GM21619 (cell line): ENCODE measurements around the gene SERP1.
"Not testable (repeated sequence)": the region's sequence is repeated elsewhere in the genome, so short reads cannot be mapped to it uniquely, and the experiment has no call there.

ENCODE experiments used
- ATAC-seq: cut with Tn5 transposase; IDR thresholded peaks from one replicate; pipeline ENCODE4 v1.9.1; 2021; ENCODE audit not compliant: unreplicated experiment

Gene SERP1

DNA sequence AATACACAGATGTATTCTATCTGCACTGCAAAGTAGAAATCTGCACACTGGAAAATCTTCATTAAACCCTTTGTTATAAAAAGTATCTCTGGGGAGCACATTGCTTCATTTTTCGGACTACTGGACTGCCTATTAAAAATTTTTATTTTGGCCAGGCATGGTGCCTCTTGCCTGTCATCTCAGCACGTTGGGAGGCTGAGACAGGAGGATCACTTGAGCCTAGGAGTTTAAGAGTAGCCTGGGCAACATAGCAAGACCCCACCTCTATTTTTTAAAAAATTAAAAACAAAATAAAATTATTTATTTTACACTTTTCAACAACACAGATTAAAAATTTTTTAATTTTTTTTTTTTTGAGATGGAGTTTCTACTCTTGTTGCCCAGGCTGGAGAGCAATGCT, 6.0 kb downstream of the SERP1 start:
- no peak for ATAC-seq

DNA sequence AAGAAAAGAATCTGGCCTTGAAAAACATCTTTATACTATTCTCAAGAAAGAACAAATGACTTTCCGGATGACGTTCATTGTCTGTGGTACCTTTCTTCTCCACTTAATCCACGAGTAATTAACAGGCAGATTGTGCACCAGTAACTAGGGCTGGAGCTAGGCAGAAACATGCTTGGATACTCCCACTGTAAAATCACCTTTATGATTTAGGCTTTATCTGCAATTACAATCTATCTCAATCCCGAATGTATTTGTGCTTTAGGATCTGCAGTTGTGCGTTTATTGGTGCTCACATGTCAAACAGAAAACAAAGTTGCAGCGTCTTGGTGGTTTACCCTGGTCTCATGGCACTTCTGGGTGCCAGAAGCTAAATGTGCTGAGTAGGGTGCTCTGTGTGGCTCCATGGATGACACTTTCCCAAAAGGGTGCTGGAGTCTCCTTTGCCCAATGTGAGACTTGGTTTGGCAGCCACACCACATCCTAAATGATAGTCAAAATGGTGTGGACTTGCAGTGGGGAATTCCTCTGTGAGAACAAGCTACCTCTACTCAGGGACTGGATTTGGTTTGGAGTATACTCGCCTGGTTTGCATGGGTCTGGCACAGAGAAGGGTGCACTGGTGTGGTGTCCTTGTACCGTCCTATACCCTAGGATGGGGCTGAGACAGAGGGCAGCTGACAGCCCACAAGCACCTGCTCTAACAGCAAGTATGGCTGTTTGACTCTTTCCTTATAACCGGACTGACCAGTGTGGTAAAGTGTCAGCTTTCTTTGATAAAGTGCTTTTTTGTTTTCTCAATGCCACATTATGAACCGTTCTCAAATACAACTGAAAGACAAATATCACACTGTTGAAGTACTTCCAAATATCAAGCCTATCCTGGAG, 7.7 kb downstream of the SERP1 start:
- ATAC-seq, result no peak

DNA sequence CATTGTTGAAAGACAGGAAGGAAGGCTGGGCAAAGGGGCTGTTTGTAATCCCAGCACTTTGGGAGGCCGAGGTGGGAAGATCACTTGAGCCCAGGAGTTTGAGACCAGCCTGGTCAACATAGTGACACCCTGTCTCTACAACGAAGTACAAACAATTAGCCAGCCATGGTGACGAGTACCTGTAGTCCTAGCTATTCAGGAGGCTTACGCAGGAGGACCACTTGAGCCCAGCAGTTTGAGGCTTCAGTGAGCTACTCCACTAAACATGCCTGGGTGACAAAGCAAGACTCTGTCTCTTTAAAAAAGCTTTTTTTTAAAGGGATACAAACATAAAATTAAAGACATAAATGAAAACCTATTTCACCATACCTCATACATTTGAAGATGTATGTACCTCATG, 11.1 kb downstream of the SERP1 start:
- no peak for ATAC-seq

DNA sequence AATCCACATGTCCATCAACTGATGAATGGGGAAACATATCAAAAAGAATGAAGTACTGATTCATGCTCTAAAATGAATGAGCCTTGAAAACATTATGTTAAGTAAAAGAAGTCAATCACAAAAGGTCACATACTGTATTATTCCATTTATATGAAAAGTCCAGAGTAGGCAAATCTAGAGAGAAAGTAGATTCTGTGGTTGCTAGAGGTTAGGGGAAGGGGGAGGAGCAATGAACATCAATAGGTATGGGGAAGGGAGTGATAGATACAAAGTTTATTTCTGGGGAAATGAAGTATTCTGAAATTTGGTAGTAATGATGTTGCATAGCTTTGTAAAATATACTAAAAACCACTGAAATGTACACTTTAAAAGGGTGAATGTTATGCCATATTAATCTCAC, 14.5 kb downstream of the SERP1 start:
- ATAC-seq, result no peak

DNA sequence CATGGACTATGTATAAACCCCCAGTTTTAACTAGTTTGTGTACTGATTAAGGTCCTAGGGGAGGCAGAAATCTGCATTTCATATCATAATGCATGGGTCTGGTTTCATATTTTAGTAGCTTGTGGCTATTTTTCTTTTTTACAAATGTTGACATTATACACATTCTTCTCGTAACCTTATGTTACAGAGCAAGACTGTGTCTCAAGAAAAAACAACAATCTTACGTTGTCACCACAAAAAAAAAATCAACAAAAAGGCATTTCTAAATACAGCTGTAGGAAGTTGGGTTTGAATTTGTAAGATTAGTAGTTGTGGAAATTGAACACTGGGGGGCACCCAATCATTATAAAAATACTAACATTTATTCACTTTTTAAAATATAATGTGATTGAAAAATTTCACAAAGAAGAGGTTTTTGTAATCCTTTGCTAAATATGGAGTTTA, 17.9 kb downstream of the SERP1 start:
- ATAC-seq, result no peak

DNA sequence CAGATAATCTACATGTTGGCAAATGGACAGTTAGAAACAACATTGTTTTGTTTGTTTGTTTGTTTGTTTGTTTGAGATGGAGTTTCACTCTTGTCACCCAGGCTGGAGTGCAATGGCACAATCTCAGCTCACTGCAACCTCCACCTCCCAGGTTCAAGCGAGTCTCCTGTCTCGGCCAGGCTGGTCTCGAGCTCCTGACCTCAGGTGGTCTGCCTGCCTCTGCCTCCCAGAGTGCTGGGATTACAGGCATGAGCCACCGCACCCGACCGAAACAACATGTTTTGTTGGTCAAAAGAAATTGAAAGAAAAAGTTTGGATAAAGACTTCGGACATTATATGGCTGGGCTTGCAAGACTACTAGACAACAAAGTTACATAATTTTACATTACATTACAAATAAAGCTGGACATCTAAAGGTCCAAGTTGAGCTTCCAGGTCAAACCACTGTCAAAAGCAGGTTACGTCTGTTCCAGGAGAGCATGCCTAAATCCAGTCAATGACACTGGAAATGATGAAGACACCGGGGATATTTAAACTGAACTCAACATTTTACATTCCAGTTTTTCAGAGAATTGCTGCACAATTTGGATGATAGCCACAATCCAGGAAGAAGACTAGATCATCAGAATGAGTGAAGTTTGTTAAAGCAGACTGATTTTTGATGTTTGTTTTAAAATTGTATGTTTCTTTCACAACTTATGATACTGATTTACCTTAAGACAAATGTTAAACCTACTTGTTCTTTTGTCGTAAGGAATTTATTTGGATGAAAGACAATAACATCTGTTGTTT, 18.6 kb downstream of the SERP1 start:
- no peak for ATAC-seq

DNA sequence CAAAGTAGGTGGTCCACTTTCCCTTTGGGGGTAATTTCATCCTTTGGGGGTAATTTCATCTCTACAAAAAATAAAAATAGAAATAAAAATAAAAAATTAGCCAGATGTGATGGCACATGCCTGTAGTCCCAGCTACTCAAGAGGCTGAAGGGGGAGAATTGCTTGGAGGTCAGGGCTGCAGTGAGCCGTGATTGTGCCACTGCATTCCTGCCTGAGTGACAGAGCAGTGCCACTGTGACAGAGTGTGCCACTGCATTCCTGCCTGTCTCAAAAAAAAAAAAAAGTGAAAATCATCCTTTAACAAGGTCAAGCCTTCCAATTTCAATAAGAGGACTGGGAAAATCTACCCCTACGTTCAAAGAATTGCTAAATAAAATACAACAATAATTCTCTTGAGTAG, 22.8 kb downstream of the SERP1 start:
- no peak for ATAC-seq

DNA sequence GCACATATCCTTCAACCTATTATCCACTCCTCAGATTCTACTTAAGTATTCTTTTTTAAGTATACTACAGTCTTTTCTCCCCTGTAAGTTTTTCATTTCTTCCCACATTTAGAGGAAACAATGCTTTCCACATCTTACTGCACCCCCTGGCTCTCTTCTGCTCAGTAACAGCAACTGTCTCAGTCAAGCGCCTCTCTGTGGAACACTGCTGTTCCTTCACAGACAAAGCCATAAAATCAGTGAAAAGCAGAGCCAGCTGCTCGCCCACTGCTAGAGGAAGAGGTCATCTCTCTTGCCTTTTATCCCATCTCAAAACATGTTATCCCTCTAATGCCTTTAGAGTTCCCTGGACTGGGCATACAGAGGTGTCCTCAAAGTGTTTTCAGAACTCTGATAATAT, 24.8 kb downstream of the SERP1 start:
- ATAC-seq, result no peak

DNA sequence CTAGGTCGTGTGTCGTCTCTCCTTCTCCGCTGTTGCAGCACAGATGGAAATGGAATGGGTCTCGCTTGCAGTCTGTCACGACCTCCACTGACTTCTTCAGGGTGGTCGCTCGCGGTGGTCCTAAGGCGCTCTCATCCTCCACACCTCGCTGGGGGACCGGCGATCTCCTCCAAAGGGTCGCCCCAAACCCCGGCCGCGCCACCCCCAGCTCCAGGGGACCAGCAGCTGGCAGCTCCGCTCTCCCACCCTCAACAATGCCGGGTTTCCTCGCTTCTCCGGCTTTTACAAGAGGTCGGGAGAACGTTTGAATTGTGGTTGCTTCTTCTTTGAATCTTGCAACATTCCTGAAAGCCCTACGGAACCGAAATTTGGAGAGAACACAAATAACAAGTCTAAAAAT, 25.9 kb downstream of the SERP1 start:
- no peak for ATAC-seq

- ATAC-seq, result no peak
Measured at GRCh38 chr3:150519026-150519425, 27.3 kb downstream of the SERP1 start.

DNA sequence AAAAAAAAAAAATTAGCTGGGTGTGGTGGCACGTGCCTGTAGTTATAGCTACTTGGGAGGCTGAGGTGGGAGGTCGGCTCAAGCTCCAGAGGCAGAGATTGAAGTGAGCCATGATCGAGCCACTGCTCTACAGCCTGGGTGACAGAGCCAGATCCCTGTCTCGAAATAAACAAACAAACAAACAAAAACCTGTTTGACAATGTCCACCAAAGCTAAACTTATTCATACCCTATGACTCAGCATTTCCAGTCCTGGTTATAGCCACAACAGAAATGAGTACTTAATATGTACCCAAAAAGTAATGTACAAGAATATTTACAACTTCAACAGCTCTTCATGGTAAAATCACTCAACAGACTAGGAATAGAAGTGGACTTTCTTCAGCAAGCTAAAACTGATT, 31.1 kb downstream of the SERP1 start:
- no peak for ATAC-seq

DNA sequence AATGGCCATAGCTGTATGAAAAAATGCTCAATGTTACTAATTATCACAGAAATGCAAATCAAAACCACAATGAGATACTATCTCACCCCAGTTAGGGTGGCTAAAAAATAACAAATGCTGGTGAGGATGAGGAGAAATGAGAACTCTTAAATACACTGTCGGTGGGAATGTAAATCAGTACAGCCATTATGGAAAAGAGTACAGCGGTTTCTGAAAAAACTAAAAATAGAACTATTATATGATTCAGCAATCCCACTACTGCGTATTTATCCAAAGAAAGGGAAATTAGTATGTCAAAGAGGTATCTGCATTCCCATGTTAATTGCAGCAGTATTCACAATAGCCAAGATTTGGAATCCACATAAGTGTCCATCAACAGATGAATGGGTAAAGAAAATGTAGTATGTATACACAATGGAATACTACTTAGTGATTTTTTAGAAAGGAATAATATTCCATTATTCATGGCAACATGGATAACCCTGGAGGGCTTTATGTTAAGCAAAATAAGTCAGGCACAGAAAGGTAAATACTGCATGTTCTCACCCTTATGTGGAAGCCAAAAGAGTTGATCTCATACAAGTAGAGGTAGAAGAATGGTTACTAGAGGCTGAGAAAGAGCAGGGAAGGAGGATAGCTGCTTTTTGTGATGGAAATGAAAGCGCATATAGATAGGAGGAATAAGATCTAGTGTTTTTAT, 35.0 kb downstream of the SERP1 start:
- ATAC-seq, result no peak

DNA sequence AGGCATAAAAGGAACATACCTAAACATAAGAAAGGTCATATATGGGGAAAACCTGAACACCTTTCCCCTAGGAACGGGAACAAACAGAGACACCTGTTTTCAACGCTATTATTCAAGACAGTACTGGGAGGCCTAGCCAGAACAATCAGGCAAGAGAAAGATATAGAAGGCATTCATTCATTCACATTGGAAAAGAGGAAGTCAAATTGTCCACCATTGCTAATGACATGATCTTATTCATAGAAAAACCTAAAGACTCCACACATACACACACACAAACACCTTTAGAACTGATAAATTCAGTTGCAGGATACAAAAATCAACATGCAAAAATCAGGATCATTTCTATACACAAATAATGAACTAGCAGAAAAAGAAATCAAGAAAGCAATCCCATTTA, 36.5 kb downstream of the SERP1 start:
- ATAC-seq, result no peak

DNA sequence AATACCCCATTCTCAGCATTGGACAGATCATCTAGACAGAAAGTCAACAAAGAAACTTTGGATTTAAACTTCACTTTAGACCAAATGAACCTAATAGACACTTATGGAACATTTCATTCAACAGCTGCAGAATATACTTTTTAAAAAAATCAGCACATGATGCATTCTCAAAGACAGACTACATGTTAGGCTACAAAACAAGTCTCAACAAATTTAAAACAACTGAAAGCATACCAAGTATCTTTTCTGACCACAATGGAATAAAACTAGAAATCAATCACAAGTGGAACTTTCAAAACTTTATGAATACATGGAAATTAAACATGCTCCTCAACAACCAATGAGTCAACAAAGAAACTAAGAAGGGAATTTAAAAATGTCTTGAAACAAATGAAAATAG, 37.9 kb downstream of the SERP1 start:
- no peak for ATAC-seq

GRCh38 chr3:150504483-150504882, 41.8 kb downstream of the SERP1 start:
- no peak for ATAC-seq

- ATAC-seq, result no peak
Measured at GRCh38 chr3:150503402-150504099, 42.7 kb downstream of the SERP1 start.

DNA sequence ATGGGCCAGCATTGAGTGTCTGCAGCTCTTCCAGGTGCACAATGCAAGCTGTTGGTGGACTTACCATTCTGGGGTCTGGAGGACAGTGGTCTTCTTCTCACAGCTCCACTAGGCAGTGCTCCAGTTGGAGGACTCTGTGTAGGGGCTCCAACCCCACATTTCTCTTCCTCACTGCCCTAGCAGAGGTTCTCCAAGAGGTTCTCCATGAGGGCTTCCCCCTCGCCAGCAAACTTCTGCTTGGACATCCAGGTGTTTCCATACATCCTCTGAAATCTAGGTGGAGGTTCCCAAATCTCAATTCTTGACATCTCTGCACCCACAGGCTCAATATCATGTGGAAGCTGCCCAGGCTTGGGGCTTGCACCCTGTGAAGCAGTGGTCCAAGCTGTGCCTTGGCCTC, 45.3 kb downstream of the SERP1 start:
- not testable (repeated sequence) for ATAC-seq

DNA sequence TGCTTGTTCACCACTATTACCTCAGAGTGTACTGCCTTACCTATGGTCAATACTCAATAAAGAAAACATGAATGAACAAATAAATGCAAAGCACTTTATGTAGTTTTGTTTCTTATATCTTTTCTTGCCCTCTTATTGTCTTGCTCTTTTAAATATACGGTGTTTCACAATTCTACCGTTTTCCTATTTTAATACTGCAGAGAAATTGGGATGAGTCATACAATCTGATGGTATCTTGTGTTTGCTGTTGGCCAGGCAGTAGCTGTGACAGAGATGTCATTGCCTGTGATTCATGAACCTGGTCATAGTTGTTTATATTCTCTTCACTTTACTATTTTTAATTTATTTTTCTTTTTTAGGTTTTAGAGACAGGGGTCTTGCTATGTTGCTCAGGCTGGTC, 48.3 kb downstream of the SERP1 start:
- no peak for ATAC-seq

DNA sequence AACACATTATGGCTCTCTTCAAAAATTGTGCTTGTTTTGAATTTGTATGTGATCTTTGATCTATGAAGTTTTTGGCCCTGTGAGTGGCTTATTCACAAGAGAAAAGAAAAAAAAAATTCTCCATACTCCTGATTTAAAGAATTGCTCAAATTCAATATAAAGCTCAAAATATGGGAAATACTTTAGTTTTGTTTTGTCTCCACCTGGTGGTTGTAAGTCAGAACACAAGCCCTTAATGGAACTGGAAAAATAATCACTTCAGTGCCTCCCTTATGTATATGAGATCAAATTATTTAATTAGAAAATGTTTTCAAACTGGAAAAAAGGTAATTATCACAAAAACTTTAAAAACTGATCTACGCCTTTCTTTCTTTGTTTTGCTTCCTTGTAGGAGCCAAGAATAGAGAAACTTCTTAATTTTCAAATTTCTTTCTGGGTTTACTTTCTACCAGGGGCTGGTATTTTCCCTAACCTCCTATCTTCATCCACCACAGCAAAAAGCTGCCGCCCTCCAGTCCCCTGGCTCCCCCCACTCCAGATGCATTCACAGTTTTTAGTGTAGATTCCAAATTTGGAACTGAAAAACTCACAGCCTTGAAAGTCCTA, 50.6 kb downstream of the SERP1 start:
- peak; percentile 50 for ATAC-seq

DNA sequence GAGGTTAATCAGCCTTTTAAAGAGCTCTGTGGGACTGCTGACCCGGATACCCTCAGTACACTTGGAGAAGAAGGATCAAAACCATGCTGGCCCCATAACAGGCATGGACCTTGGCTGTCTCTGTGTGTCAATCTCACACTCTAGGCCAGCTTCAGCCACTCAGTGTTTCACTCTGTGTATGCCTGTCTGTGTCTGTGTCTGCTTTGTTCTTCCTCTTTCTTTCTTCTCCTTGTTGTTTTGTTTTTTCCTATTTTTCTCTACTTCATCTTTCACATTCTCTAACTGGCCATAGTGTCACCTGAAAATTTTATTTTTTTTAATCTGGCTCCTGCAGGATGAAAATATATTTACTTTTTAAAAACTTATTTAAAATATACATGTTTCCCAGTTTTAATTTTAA, 51.1 kb downstream of the SERP1 start:
- ATAC-seq, result no peak
